ENCODE data around the gene RAD9A.

RAD9A gene

DNA sequence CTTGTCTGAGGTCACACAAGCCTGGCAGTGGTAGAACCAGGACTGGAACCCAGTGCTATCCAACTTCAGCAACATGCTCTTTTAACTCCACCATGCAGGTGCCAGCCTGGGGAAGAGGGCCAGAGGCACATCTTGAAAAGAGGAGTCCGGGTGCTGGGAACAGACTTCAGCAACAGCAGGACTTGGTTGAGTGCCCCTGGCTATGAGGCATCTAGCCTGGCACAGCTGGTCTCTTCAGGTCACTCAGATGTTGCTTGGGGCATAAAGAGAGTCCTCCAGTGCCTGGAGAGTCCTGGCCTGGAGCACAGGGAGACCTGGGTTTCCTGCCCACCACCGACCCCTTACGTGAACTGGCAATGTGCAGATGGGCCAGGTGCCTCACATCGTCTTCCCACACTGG lies 13.2 kb upstream of the RAD9A start:
- ChIA-PET CTCF (interaction anchor here (13.1 to 42.5 kb wide), 3 partner anchors 6 to 33 kb away, joined by 134 to 1573 read pairs (median 1573); partner anchors contain the start of genes CLCF1, POLD4, PPP1CA and RAD9A), POLR2A (interaction anchor here (0.7 kb wide), 1 partner anchor 158 kb away, joined by 7 read pairs; no protein-coding TSS in a partner anchor)
- TF ChIP-seq, protein P1, sequence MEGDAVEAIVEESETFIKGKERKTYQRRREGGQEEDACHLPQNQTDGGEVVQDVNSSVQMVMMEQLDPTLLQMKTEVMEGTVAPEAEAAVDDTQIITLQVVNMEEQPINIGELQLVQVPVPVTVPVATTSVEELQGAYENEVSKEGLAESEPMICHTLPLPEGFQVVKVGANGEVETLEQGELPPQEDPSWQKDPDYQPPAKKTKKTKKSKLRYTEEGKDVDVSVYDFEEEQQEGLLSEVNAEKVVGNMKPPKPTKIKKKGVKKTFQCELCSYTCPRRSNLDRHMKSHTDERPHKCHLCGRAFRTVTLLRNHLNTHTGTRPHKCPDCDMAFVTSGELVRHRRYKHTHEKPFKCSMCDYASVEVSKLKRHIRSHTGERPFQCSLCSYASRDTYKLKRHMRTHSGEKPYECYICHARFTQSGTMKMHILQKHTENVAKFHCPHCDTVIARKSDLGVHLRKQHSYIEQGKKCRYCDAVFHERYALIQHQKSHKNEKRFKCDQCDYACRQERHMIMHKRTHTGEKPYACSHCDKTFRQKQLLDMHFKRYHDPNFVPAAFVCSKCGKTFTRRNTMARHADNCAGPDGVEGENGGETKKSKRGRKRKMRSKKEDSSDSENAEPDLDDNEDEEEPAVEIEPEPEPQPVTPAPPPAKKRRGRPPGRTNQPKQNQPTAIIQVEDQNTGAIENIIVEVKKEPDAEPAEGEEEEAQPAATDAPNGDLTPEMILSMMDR (IDR thresholded peaks at IDR 0.05; ENCODE audit: control extremely low read depth, extremely low read depth, low read depth, missing control alignments): no peak

DNA sequence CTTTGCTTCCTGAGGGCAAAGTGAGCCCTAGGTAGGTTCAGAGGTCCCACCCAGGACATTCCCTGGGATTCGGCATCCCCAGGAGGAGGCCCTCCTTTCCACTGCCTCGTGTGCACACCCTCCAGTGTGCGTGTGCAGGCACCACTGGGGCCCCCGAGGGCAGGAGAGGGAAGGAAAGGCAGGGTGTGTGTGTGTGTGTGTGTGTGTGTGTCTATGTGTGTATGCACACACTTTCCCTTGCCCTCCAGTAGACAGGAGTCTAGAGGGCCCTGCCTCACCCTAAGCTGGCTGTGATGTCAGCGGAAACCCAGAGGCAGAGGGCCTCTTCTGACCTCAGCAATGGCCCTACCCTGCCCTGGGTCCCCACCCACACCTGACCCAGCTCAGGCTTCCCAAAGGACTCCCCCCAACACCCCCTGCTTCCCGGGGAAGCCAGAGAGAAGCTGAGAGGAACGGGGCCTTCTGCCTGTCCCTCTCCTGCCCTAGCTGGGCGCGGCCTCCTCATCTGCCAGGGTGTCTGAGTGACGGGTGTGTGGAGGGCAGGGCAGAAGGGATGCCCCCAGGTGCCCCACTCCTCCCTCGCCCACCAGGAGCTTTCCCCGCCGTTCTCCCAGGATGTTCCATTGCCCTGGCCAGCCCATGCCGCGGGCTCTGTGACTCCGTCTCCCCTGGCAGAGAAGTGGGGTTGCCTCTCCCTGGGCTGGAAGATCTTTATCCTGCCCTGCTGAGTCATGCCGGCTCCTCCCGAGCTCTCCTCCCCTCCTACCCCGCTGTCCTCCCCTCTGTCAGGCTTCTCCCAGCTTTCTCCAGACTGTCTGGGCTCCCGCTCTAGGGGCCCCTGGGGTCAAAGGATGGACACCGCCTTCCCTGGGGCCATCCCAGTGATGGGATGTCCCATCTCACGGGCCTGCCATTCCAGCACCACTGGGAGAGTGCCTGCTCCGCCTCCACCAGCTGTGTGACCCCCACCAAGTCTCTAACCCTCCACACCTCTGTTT lies 12.4 kb upstream of the RAD9A start:
- DNase-seq (ENCODE audit: extremely low spot score): no peak
- ChIA-PET POLR2A (interaction anchor here (0.6 kb wide), 1 partner anchor 13 kb away, joined by 3 read pairs; the partner anchor contains the start of gene RAD9A), CTCF (interaction anchor here (4.8 to 42.5 kb wide), 4 partner anchors 5 to 116 kb away, joined by 72 to 1573 read pairs (median 854); partner anchors contain the start of genes CLCF1, POLD4, PPP1CA and RAD9A)
- TF ChIP-seq, protein P1 (IDR thresholded peaks at IDR 0.05; ENCODE audit: control extremely low read depth, extremely low read depth, low read depth, missing control alignments): no peak

More for the DNA sequence above, 13.2 kb upstream of the RAD9A start:
- no peak for DNase-seq (ENCODE audit: extremely low spot score)

DNA sequence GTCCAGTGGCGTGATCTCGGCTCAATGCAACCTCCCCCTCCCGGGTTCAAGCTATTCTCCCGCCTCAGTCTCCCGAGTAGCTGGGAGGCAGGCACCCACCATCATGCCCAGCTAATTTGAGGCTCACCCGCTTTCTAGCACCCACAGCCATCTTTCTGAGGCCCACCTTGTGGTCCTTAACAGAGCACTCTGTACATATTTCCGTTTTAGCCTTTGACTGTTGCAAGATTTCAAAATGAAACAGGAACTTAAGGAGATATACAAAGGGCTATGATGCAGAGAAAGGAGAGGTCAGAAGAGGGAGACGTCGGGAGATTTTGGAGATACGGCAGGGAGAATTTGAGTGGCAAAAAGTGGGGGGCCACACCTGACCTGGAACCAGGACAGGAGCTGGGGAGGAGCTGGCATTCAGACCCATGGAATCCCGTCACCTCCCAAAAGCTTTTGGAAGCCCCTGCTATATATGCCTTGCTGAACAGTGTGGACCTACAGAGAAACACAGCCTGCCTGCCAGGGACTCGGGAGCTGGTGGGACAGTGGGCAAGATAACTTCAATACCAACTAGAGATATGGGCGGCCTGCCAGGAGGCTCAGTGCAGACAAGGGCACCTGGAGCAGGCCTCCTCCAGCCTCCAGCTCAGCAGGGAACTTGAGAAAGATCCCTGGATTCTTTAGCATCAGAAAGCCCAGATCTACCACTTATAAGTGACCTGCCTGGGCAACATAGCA lies 10.4 kb upstream of the RAD9A start:
- CTCF ChIA-PET: interaction anchor here (0.6 to 42.5 kb wide), 28 partner anchors 3 to 528 kb away, joined by 3 to 1573 read pairs (median 6); partner anchors contain the start of genes ANKRD13D, CLCF1, GRK2 and PITPNM1
- TF ChIP-seq, protein P1 (IDR thresholded peaks at IDR 0.05; ENCODE audit: control extremely low read depth, extremely low read depth, low read depth, missing control alignments): no peak
- peak; percentile 51 for DNase-seq (ENCODE audit: extremely low spot score)
- POLR2A ChIA-PET: interaction anchor here (0.7 to 1.5 kb wide), 3 partner anchors 15 to 31 kb away, joined by 3 to 6 read pairs (median 4); partner anchors contain the start of gene POLD4

DNA sequence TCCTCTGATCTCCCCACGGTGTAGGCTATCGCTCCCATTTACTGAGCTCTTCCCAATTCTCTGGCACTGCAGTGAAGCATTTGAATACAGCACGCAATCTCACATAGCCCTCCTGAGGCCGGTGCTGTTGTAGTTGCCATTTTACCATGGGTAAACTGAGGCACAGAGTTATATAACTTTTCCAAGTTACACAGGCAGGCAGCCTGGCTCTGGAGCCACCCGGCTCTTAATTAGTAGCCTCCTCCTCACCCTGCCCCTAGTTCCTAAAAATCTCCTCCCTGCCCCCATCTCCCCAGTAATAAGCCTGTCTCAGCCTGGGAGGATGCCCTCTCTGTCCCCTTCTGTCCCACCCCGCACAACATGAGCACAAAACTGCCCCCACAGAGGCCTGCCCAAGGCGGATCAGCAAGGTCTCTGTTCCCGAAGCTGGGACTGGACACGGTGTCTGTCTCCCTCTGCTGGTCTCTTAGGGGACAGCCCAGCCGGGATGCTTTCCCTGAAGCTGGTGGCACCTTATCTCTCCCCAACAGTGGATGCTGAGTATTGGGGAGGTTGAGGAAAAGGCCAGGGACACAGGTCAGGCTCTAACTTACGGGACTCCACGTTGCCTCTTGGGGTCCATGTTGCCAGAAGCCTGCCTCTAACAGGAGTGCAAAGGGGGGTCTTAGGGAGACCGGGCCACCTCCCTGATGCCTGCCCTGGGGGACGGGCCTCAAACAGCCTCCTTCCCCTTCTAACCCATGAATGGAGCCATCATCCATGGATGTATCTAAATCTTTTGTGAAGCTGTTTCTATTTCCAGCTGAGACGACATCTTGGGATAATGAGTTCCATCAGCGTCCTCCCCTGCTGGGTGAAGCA lies 9.3 kb upstream of the RAD9A start:
- POLR2A ChIA-PET: interaction anchor here (1.0 to 1.5 kb wide), 2 partner anchors 26 to 29 kb away, joined by 4 read pairs; partner anchors contain the start of gene POLD4
- CTCF ChIA-PET: interaction anchor here (0.6 to 42.5 kb wide), 43 partner anchors 2 to 529 kb away, joined by 3 to 1573 read pairs (median 5); partner anchors contain the start of genes ANKRD13D, CDK2AP2, CLCF1 and GRK2
- TF ChIP-seq, protein P1 (IDR thresholded peaks at IDR 0.05; ENCODE audit: control extremely low read depth, extremely low read depth, low read depth, missing control alignments): peak; percentile 94
- peak; percentile 86 for DNase-seq (ENCODE audit: extremely low spot score)

DNA sequence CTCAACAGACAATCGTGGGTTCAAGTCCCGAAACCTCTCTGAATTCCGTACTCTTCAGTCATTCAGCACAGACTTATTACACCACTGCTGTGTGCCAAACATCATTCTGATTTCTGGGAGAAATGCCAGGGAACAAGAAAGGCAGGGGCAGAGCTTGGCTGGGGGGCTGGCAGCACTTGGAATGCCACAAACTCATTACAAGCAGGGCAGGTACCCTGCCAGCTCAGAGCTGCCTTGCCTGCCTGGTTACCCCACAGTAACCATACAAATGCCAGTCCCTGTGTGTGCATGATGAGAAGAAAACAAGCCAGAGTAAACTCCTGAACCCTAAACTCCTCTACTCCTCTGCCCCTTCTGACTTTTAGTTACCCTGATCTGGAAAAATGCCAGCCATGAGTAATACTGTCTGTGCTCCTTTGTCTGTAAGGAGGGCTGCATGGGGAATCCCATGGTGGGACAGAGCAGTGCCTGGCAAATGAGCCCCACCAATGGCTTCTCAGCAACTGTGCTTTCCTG lies 6.9 kb upstream of the RAD9A start:
- no peak for DNase-seq (ENCODE audit: extremely low spot score)
- ChIA-PET CTCF (interaction anchor here (1.4 to 42.5 kb wide), 5 partner anchors 0 to 123 kb away, joined by 4 to 1573 read pairs (median 134); partner anchors contain the start of genes CLCF1, POLD4, PPP1CA and RAD9A), POLR2A (no interaction called here)
- TF ChIP-seq, protein P1 (IDR thresholded peaks at IDR 0.05; ENCODE audit: control extremely low read depth, extremely low read depth, low read depth, missing control alignments): no peak

Data from GM10248 (cell line).